HG02973 (cell line): ENCODE measurements around the gene WIZ.

Experiments used
- ATAC-seq: cut with Tn5 transposase; IDR thresholded peaks from one replicate; pipeline ENCODE4 v1.9.1; 2021; ENCODE audit warnings: moderate library complexity; ENCODE audit not compliant: unreplicated experiment

Gene WIZ

DNA sequence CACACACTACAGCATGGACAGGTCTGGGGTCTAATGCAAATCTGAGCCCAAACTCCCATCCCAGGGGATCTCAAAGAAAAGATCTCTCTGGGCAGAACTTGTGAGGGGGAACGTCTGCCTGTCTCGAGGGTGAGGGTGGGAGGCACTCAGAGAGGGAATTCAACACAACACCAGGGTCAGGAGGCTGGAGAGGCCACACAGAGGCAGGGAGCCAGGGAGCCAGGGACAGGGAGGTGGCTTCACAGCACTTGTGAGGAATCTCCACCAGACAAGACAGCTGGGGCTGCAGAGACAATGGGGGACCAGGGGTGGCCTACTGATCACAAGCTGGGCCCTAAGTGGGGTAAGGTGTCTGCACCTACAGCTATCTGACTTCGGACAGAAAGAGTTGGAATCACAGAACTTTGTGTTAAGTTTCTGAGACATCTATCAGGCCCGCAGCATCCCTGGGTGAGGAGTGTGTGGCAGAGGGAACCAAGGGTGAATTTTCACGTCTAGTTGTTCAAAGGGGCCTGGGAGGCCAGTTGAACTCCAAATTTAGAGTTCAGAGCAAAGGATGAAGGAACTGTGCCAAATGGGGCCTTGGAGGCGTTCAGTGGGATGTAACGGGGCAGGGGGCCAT, 18.2 kb downstream of the WIZ start:
- no peak for ATAC-seq

- ATAC-seq, result no peak
Observed at GRCh38 chr19:15430526-15431120, 19.1 kb downstream of the WIZ start.

GRCh38 chr19:15429825-15430467, 19.8 kb downstream of the WIZ start:
- no peak for ATAC-seq

GRCh38 chr19:15428956-15429824, 20.6 kb downstream of the WIZ start:
- ATAC-seq, result no peak

GRCh38 chr19:15427991-15428471, 21.7 kb downstream of the WIZ start:
- ATAC-seq, result no peak

DNA sequence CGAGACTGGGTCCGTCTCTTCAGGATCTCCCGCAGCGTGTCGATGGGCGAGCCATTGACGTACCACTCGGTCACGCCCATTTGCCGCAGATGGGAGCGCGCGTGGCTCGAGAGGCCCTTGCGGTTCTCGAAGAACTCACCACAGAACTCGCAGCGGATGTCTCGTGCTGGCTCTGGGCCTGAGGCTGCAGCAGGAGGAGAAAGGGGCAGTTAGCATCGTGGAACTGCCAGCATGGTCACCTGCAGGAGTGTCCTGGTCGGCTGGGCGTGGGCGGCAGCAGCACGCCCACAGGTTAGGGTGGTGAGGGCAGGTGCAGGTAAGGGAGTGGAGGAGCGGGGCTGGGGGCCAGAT, 22.4 kb downstream of the WIZ start:
- ATAC-seq, result no peak

GRCh38 chr19:15426485-15427349, 23.0 kb downstream of the WIZ start:
- ATAC-seq, result no peak

- ATAC-seq, result no peak
Observed at GRCh38 chr19:15425321-15425950, 24.3 kb downstream of the WIZ start.

- no peak for ATAC-seq
Observed at GRCh38 chr19:15424692-15425272, 25.0 kb downstream of the WIZ start.

DNA sequence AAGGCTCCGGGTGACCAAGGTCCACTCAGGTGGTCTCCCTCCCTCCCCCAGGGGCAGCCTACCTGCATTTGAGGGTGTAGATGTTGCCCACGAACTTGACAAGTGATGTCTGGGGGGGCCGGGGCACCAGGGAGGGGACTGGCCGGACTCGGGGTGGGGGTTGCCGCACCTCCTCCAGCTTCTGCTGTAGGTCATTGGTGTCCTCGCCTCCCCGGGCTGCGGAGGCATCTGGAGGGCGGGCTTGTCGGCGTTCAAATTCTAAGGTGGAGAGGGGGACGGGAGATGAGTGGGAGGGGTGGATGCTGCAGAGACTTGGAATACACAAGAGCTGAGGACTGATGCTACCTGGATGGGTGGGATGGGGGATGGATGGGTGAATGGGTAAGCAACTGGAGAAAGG, 25.6 kb downstream of the WIZ start:
- no peak for ATAC-seq

DNA sequence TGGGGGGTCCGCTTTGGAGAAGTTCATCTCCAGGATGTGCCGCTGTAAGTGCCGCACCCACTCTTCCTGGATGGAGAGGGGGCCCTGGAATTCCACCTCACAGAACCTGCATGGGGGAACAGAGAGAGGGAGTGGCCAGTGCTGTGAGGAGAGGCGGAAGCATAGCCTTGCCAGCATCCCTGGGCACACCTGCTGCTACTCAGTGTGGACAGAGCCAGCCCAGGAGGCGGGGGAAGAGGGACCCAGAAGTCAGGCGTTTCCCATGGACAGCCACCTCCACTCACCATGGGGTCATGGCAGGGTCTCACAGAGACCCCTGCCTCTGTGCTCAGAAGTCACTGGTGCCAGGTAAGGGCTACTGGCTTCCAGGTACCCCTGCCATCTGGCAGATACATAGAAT, 26.6 kb downstream of the WIZ start:
- no peak for ATAC-seq

DNA sequence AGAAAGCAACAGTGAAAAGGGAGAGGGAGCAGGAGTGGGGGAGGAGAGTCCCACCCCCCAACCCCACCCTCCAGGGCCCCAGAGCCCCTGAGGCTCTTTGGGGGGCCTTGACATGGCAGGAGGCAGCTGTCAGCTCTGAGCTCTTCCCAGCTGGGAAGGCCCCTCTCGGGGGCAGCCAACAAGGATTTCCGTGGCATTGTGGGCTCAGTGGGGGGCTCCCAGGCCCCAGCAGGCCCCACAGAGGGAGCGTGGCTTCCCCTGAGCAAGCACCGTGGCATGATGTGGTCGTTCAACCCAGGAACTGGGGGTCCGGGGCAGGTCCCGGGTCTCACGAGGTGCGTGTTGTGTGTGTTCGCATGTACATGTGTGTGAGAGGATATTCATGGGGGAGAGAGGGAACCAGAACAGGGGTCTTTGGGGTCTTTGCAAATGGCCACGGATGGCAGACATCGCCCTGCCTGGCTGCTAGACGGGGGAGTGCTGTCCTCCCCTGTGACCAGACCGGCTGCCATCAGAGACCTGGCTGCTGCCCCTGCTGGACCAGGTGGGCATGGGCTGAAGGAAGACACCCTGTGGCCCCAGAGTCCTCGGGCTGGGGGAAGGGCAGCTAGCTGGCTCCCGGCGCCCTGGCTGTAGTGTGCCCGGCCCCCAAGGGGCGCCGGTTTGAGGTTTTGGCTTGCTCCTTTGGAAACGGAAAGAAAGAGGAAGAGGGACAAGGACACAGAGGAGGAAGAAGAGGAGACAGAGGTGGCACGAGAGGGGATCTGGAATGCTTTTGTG, 27.3 kb downstream of the WIZ start:
- ATAC-seq, result no peak

DNA sequence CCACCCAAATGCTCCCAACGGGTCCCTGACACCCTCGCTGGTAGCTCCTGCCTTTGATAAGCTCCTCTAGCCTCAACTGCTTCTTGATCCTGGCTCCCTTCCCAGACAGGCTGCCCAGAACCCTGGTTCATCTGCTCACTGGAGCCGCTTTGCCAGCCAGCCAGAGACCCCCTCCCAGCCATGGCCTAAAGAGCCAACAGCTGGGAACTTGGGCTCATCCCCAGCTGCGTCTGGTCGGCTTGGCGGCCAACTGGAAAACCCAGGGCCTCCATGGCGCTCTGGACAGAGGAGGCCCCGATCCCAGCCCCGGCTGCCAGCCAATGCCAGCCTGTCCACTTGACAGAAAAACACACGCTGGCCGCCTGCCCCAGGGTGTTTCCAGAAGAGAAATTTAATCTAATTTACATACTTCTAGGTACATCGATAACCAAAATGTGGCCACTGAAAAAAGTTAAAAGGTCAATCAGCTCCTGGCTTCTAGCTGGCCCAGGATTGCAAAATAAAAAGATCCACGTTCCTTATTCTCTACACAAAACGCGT, 28.0 kb downstream of the WIZ start:
- ATAC-seq, result no peak

DNA sequence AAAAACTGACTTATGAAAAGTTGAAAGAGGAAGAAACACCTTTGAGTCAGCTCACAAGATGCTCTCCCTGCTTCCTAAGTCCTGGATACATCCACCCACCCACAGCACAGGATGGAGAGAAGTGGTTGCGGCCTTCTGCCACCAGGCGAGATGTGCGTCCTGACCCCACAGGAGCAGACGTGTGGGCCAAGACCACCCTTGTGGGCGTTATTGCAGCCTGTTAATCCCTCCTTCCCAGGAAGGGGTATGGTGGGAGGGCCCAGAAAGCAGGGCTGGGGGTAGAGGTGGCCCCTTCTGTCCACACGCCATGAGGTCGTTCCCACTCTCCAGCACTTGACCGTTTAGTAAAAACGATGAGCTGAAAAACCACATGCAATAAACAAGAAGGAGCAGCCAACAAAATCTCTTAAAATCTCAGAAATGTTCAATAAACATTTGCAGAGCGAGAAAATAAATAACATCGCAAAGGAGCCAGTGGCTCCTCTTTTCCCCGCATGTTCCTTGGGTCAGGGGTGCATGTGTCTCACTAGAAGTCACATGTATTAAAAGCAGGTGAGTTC, 28.5 kb downstream of the WIZ start:
- no peak for ATAC-seq

DNA sequence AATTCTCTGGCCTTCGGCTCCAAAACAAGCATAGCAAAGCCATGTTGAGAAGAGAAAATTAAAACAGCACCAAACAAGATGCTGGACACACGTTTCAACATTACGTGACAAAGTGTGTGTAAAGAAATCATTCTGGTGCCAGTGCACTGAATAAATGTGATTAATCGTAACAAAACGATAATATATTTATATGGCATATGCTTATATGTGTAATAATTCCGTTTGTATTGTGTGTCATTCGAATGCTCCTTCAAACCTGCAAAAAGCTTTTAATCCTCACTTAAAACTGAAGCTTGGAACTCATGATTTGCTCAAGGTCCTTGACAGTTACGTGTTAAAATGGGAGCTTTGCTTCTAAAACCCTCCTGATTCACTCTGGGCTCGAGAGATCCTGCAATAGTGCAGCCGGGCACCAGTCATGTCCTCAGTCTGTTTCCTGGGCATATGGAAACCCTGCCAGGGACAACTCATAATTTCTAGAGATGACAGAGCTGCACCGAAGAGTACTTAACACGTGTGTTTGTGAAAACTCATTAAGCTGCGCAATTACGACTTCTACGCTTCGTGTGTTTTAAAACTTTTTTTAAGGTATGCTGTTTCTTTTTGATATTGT, 30.2 kb downstream of the WIZ start:
- no peak for ATAC-seq

DNA sequence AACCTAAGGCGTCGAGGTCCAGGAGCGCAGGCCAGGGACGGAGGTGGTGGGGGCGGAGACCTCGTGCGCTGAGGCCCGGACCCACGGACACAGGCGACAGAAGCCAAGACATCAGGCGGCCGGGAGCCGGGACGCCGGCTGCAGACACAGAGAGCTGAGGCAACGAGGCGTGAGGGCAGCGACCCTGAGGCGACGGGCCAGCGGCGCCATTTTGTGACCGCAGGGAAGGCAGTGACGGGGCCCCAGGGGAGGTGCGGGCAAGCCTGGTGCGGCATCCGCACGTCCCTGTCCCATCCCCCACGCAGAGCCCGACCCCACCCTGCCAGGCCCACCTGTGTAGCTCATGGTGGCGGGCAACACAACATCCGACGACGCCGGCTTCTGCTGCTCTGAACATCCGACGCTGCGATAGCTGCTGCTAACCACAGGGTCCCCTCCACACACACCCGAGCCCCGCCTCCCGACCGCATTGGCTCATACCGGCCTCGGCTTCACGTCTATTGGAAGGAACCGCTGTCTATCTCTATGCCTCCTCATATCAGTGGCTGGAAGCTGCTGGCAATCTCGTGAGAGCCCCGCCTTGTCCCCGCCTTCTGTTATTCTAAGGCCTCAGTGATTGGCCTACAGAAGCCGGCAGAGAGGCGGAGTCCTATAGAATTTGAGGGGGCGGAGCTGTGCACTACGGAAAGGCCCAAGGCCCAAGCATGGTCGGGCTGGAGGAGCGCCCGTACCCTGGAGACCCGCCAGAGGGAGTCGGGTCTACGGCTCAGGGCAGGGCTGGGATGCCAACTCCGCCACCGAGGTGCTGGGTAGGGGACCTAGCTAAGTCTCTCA, 31.0 kb downstream of the WIZ start, which contains the start of gene AKAP8L:
Gene AKAP8L, minus strand, starts transcription at position 410 of the 834 bp plus-strand sequence. Its CDS starts 65 bp downstream, at position 345.
- ATAC-seq, result peak; percentile 83

GRCh38 chr19:15418231-15418578, 31.6 kb downstream of the WIZ start:
- no peak for ATAC-seq
